H9 (cell line): ENCODE measurements around the gene SLCO3A1. TPM values are rescaled to one million over a fixed set of nuclear protein-coding genes. Genes with fewer than 3 reads are reported as not detected.

Experiments
- DNase-seq: peaks from one replicate; pipeline ENCODE4 v3.0.0-alpha.2; 2017
- H2AFZ ChIP-seq: one replicate; pipeline ENCODE4 v1.6.1; 2013; ENCODE audit warnings: mild to moderate bottlenecking, low read length, control low read depth, moderate library complexity
- H2AK5ac ChIP-seq: 2 replicates; pipeline ENCODE4 v1.6.1; 2013; ENCODE audit warnings: low read length, control low read depth, mixed read lengths; ENCODE audit not compliant: insufficient read length
- H2BK120ac ChIP-seq: one replicate; pipeline ENCODE4 v1.6.1; 2013; ENCODE audit warnings: low read depth, mild to moderate bottlenecking, low read length, control low read depth, inconsistent platforms; ENCODE audit not compliant: poor library complexity, severe bottlenecking
- H2BK12ac ChIP-seq: 2 replicates; pipeline ENCODE4 v1.6.1; 2013; ENCODE audit warnings: low read length, control low read depth, mixed read lengths, low read depth; ENCODE audit not compliant: insufficient read length
- H2BK15ac ChIP-seq: 2 replicates; pipeline ENCODE4 v1.6.1; 2013; ENCODE audit warnings: low read depth, low read length, control low read depth
- H2BK20ac ChIP-seq: one replicate; pipeline ENCODE4 v1.6.1; 2013; ENCODE audit warnings: low read depth, mild to moderate bottlenecking, low read length, control low read depth, inconsistent platforms; ENCODE audit not compliant: poor library complexity, severe bottlenecking
- H2BK5ac ChIP-seq: 2 replicates; pipeline ENCODE4 v1.6.1; 2013; ENCODE audit warnings: low read length, control low read depth, mixed read lengths; ENCODE audit not compliant: insufficient read length
- H3K14ac ChIP-seq: 2 replicates; pipeline ENCODE4 v1.6.1; 2013; ENCODE audit warnings: low read length, control low read depth; ENCODE audit not compliant: insufficient read depth
- H3K18ac ChIP-seq: 2 replicates; pipeline ENCODE4 v1.6.1; 2013; ENCODE audit warnings: low read depth, mild to moderate bottlenecking, mixed read lengths, low read length, control low read depth; ENCODE audit not compliant: insufficient read length
- H3K23ac ChIP-seq: 2 replicates; pipeline ENCODE4 v1.6.1; 2013; ENCODE audit warnings: low read length, control low read depth, mixed read lengths, low read depth; ENCODE audit not compliant: insufficient read length
- H3K23me2 ChIP-seq: 2 replicates; pipeline ENCODE4 v1.6.1; 2013; ENCODE audit warnings: low read depth, mild to moderate bottlenecking, mixed read lengths, low read length, control low read depth; ENCODE audit not compliant: insufficient read length, poor library complexity, severe bottlenecking
- H3K27ac ChIP-seq: 2 replicates; pipeline ENCODE4 v1.5.1; 2013; ENCODE audit warnings: low read length, control low read depth, mixed read lengths, low read depth; ENCODE audit not compliant: insufficient read length
- H3K27me3 ChIP-seq: 2 replicates; pipeline ENCODE4 v1.6.1; 2013; ENCODE audit warnings: low read length, control low read depth, inconsistent platforms; ENCODE audit not compliant: insufficient read depth
- H3K4ac ChIP-seq: 2 replicates; pipeline ENCODE4 v1.6.1; 2013; ENCODE audit warnings: low read depth, mild to moderate bottlenecking, control low read depth, inconsistent platforms, low read length, moderate library complexity
- H3K4me1 ChIP-seq: 2 replicates; pipeline ENCODE4 v1.6.1; 2013; ENCODE audit warnings: low read length, control low read depth, inconsistent platforms; ENCODE audit not compliant: insufficient read depth
- H3K4me2 ChIP-seq: 2 replicates; pipeline ENCODE4 v1.6.1; 2013; ENCODE audit warnings: low read length, control low read depth, mixed read lengths; ENCODE audit not compliant: insufficient read length, insufficient read depth
- H3K56ac ChIP-seq: 2 replicates; pipeline ENCODE4 v1.6.1; 2013; ENCODE audit warnings: low read depth, mild to moderate bottlenecking, mixed read lengths, low read length, control low read depth; ENCODE audit not compliant: insufficient read length
- H3K79me1 ChIP-seq: 2 replicates; pipeline ENCODE4 v1.6.1; 2013; ENCODE audit warnings: low read depth, mild to moderate bottlenecking, moderate library complexity, low read length, control low read depth, inconsistent platforms; ENCODE audit not compliant: insufficient read depth, poor library complexity, severe bottlenecking
- H3K79me2 ChIP-seq: 2 replicates; pipeline ENCODE4 v1.6.1; 2013; ENCODE audit warnings: low read length, control low read depth, inconsistent platforms; ENCODE audit not compliant: insufficient read depth
- H3K9ac ChIP-seq: 2 replicates; pipeline ENCODE4 v1.6.1; 2013; ENCODE audit warnings: low read length, control low read depth, mixed read lengths; ENCODE audit not compliant: insufficient read length; ENCODE audit errors: extremely low read depth
- H3K9me3 ChIP-seq: one replicate; pipeline ENCODE4 v1.6.1; 2013; ENCODE audit warnings: low read depth, low read length, inconsistent platforms; ENCODE audit not compliant: control insufficient read depth
- H3T11ph ChIP-seq: one replicate; pipeline ENCODE4 v1.6.1; 2013; ENCODE audit warnings: mild to moderate bottlenecking, low read length, control low read depth, inconsistent platforms
- H4K20me1 ChIP-seq: one replicate; pipeline ENCODE4 v1.6.1; 2013; ENCODE audit not compliant: control insufficient read depth, insufficient read length, insufficient read depth
- H4K5ac ChIP-seq: 2 replicates; pipeline ENCODE4 v1.6.1; 2013; ENCODE audit warnings: low read depth, mild to moderate bottlenecking, mixed read lengths, low read length, control low read depth; ENCODE audit not compliant: insufficient read length
- H4K8ac ChIP-seq: replicated peaks from 2 replicates; pipeline ENCODE4 v1.6.1; 2013; ENCODE audit warnings: low read length, control low read depth, mixed read lengths, low read depth; ENCODE audit not compliant: insufficient read length
- H4K91ac ChIP-seq: 2 replicates; pipeline ENCODE4 v1.6.1; 2013; ENCODE audit warnings: low read depth, mild to moderate bottlenecking, moderate library complexity, mixed read lengths, low read length, control low read depth; ENCODE audit not compliant: insufficient read length
- H3K27ac Mint-ChIP-seq, 3 experiments: 2 replicates in 2 of 3; 3 replicates in 1 of 3; pipeline ENCODE4 v1.8.0; 2020 to 2021; ENCODE audit warnings: mixed read lengths in 3 of 3, mild to moderate bottlenecking in 1 of 3, moderate library complexity in 1 of 3
- H3K27me3 Mint-ChIP-seq: 2 replicates; pipeline ENCODE4 v1.8.0; 2021; ENCODE audit warnings: low read depth, mild to moderate bottlenecking, moderate library complexity, mixed read lengths
- H3K36me3 Mint-ChIP-seq, 3 experiments: 2 replicates in 2 of 3; 3 replicates in 1 of 3; pipeline ENCODE4 v1.8.0; 2020 to 2021; ENCODE audit warnings: low read depth in 3 of 3, mixed read lengths in 3 of 3; ENCODE audit not compliant: insufficient read depth in 1 of 3
- H3K4me1 Mint-ChIP-seq, 2 experiments: 2 replicates each; pipeline ENCODE4 v1.8.0; 2020; ENCODE audit warnings: mixed read lengths in 2 of 2
- H3K4me3 Mint-ChIP-seq, 2 experiments: 2 replicates in 1 of 2; 3 replicates in 1 of 2; pipeline ENCODE4 v1.8.0; 2020 to 2021; ENCODE audit warnings: mild to moderate bottlenecking in 2 of 2, mixed read lengths in 2 of 2, moderate library complexity in 1 of 2
- H3K9me3 Mint-ChIP-seq, 2 experiments: 2 replicates in 1 of 2; 3 replicates in 1 of 2; pipeline ENCODE4 v1.8.0; 2020; ENCODE audit warnings: mild to moderate bottlenecking in 2 of 2, mixed read lengths in 2 of 2, moderate library complexity in 1 of 2
- WGBS: extraction: QIAGEN DNeasy Blood & Tissue Kit; methylation state at CpG from one replicate; pipeline ENCODE4 v1.1.7; 2013; ENCODE audit warnings: missing lambda C conversion rate, low lambda C conversion rate, mixed read lengths; ENCODE audit not compliant: insufficient read length; ENCODE audit errors: extremely low coverage; 5-methylcytosine and 5-hydroxymethylcytosine counted together
- total RNA-seq: library from RNA; stranded (reverse); gene quantifications from 2 replicates; pipeline ENCODE4 v1.2.1, GENCODE V29; 2021
- TF ChIP-seq, protein P1 (sequence below): fragments of 200-600 bp; sonication (generic); conservative IDR thresholded peaks from 3 replicates; pipeline ENCODE4 v1.8.0; 2021; ENCODE audit warnings: antibody characterized with exemption, mild to moderate bottlenecking

SLCO3A1 gene
- total RNA-seq, 1 experiment from 2014 or later: 9.4 TPM

DNA sequence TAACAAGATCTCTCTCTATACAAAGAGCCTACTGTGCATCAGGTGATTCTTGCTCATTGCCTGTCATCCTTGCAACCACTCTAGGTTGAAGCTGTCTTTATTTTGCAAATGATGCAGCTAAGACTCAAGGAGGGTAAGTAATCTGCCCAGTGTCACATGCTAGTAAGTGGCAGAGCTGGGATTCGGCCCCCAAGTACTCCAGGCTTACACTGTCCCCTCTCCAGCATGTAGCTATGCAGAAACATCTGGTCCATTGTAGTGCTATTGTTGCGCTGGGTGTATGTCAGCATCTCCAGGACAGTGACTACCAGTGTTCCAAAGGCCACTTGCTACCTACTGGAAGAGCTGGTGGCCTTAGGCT is 248.9 kb downstream of the SLCO3A1 start:
- Mint-ChIP-seq H3K27ac (peak overlapping the region in 1 of 3 experiments; percentile 52; a peak in 2 of 7 replicates), H3K27me3 (no peaks in the 10 kb centered on the region), H3K9me3 (no peaks in the 10 kb centered on the region; a peak in 3 of 5 replicates), H3K4me1 (peaks cover 51 to 56% of the 10 kb centered on the region in 2 experiments), H3K4me3 (no peak overlapping the region), H3K36me3 (peaks cover 0 to 10% (median 0%) of the 10 kb centered on the region in 3 experiments; a peak in 4 of 7 replicates)
- no peaks in the 10 kb centered on the region for H3K79me2 ChIP-seq
- no peak overlapping the region for H3T11ph ChIP-seq
- no peaks in the 10 kb centered on the region for H3K79me1 ChIP-seq
- H3K56ac ChIP-seq: no peak overlapping the region
- WGBS: no CpG with 5 or more reads among the region's 2 CpGs
- H3K23me2 ChIP-seq: no peaks in the 10 kb centered on the region
- H3K4me1 ChIP-seq: no peaks in the 10 kb centered on the region; the same call in 1 of the 2 replicates
- H3K4ac ChIP-seq: no peak overlapping the region
- no peak overlapping the region for H2BK120ac ChIP-seq
- TF ChIP-seq, protein P1, sequence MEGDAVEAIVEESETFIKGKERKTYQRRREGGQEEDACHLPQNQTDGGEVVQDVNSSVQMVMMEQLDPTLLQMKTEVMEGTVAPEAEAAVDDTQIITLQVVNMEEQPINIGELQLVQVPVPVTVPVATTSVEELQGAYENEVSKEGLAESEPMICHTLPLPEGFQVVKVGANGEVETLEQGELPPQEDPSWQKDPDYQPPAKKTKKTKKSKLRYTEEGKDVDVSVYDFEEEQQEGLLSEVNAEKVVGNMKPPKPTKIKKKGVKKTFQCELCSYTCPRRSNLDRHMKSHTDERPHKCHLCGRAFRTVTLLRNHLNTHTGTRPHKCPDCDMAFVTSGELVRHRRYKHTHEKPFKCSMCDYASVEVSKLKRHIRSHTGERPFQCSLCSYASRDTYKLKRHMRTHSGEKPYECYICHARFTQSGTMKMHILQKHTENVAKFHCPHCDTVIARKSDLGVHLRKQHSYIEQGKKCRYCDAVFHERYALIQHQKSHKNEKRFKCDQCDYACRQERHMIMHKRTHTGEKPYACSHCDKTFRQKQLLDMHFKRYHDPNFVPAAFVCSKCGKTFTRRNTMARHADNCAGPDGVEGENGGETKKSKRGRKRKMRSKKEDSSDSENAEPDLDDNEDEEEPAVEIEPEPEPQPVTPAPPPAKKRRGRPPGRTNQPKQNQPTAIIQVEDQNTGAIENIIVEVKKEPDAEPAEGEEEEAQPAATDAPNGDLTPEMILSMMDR: no peak
- no peak overlapping the region for H3K23ac ChIP-seq
- H3K4me2 ChIP-seq: no peak overlapping the region
- no peak overlapping the region for H3K14ac ChIP-seq
- H2BK5ac ChIP-seq: no peak overlapping the region
- H4K8ac ChIP-seq: no peak overlapping the region
- no peak overlapping the region for H2BK20ac ChIP-seq
- H2AFZ ChIP-seq: no peak overlapping the region
- H4K91ac ChIP-seq: no peak overlapping the region
- H2BK15ac ChIP-seq: no peak overlapping the region
- H3K9ac ChIP-seq: no peak overlapping the region
- H3K27me3 ChIP-seq: no peaks in the 10 kb centered on the region
- no peak overlapping the region for H4K5ac ChIP-seq
- DNase-seq: no peak
- H3K27ac ChIP-seq: no peak overlapping the region
- no peak overlapping the region for H2BK12ac ChIP-seq
- H2AK5ac ChIP-seq: no peak overlapping the region
- H3K18ac ChIP-seq: no peak overlapping the region
- no peaks in the 10 kb centered on the region for H3K9me3 ChIP-seq
- no peaks in the 10 kb centered on the region for H4K20me1 ChIP-seq
